ENCODE data around the gene VEGFA. TPM values are rescaled to one million over a fixed set of nuclear protein-coding genes. Genes with fewer than 3 reads are reported as not detected.

The VEGFA gene
- total and polyA plus RNA-seq, 9 donors, result 19.2 to 123 (median 44.7) TPM

- TF ChIP-seq CTCF (IDR thresholded peaks at IDR 0.05) (no peak), EP300 (IDR thresholded peaks at IDR 0.05) (no peak), POLR2A (IDR thresholded peaks at IDR 0.05) (no peak)
- Histone ChIP-seq H3K9me3 (no peaks in the 10 kb centered on the region), H3K36me3 (no peaks in the 10 kb centered on the region), H3K27me3 (no peaks in the 10 kb centered on the region), H3K4me3 (no peak overlapping the region), H3K4me1 (ENCODE audit: insufficient read depth) (no peaks in the 10 kb centered on the region), H3K27ac (no peak overlapping the region)
- DNase-seq, result no peak
- intact Hi-C loops (cut with DNase I), result no loop called here
- 82 to 87% (median 85%) methylated on average over 10 of the region's 10 CpGs for WGBS, 3 donors
Measured at GRCh38 chr6:43798688-43799444, 28.9 kb downstream of the VEGFA start.

GRCh38 chr6:43799551-43800297 is 29.7 kb downstream of the VEGFA start:
- H3K27ac ChIP-seq, result no peak overlapping the region
- TF ChIP-seq CTCF (IDR thresholded peaks at IDR 0.05) (no peak), POLR2A (IDR thresholded peaks at IDR 0.05) (no peak), EP300 (IDR thresholded peaks at IDR 0.05) (no peak)
- no peaks in the 10 kb centered on the region for H3K4me1 ChIP-seq (ENCODE audit: insufficient read depth)
- DNase-seq, result no peak
- no peaks in the 10 kb centered on the region for H3K36me3 ChIP-seq
- intact Hi-C loops (cut with DNase I), result no loop called here
- no peak overlapping the region for H3K4me3 ChIP-seq
- WGBS, 3 donors, result 86 to 93% (median 88%) methylated on average over 6 of the region's 6 CpGs
- no peaks in the 10 kb centered on the region for H3K9me3 ChIP-seq
- H3K27me3 ChIP-seq, result no peaks in the 10 kb centered on the region

GRCh38 chr6:43800298-43800623 is 30.2 kb downstream of the VEGFA start:
- Histone ChIP-seq H3K27me3 (no peaks in the 10 kb centered on the region), H3K27ac (no peak overlapping the region), H3K4me1 (ENCODE audit: insufficient read depth) (no peaks in the 10 kb centered on the region), H3K4me3 (no peak overlapping the region), H3K9me3 (no peaks in the 10 kb centered on the region), H3K36me3 (no peaks in the 10 kb centered on the region)
- DNase-seq, result no peak
- TF ChIP-seq CTCF (IDR thresholded peaks at IDR 0.05) (no peak), POLR2A (IDR thresholded peaks at IDR 0.05) (no peak), EP300 (IDR thresholded peaks at IDR 0.05) (no peak)
- intact Hi-C loops (cut with DNase I), result no loop called here
- WGBS, 3 donors, result 71 to 77% (median 76%) methylated on average over 3 of the region's 3 CpGs

- 85 to 88% (median 88%) methylated on average over 10 of the region's 10 CpGs for WGBS, 3 donors
- intact Hi-C loops (cut with DNase I), result no loop called here
- no peaks in the 10 kb centered on the region for H3K9me3 ChIP-seq
Measured at GRCh38 chr6:43800746-43801494, 30.9 kb downstream of the VEGFA start.

More at GRCh38 chr6:43800746-43801494, 30.9 kb downstream of the VEGFA start:
- Histone ChIP-seq H3K36me3 (no peaks in the 10 kb centered on the region), H3K27ac (no peak overlapping the region), H3K4me1 (ENCODE audit: insufficient read depth) (no peaks in the 10 kb centered on the region), H3K4me3 (no peak overlapping the region), H3K27me3 (no peaks in the 10 kb centered on the region)
- TF ChIP-seq EP300 (IDR thresholded peaks at IDR 0.05) (no peak), POLR2A (IDR thresholded peaks at IDR 0.05) (no peak), CTCF (IDR thresholded peaks at IDR 0.05) (no peak)
- no peak for DNase-seq
